GM12878 (cell line): ENCODE results near the gene CFAP58. TPM values are rescaled to one million over a fixed set of nuclear protein-coding genes. Genes with fewer than 3 reads are reported as not detected.

Experiments
- ATAC-seq: fragments of 200-7000 bp; cut with Tn5 transposase; 3 replicates; pipeline ENCODE4 v1.9.1; 2020; ENCODE audit warnings: mild to moderate bottlenecking, moderate library complexity
- BruUV-seq: library from RNA; stranded (reverse); fragments of 400-500 nt; replicated peaks from 2 replicates; lab custom pipeline; 2021; lab: Mats Ljungman, UMichigan
- CTCF ChIA-PET: fragments of 300-600 bp; sonication (Branson Sonifier 250); formaldehyde crosslinking; extraction: SDS; loops from one replicate; lab custom pipeline; 2021; ENCODE audit warnings: inconsistent platforms; lab: Yijun Ruan, JAX
- POLR2A ChIA-PET: fragments of 350-600 bp; formaldehyde crosslinking; extraction: SDS; loops from one replicate; lab custom pipeline; 2021; ENCODE audit warnings: inconsistent platforms; lab: Charles Lee
- RAD21 ChIA-PET: fragments of 300-600 bp; sonication (Branson Sonifier 250); formaldehyde crosslinking; loops from one replicate; lab custom pipeline; 2023; ENCODE audit warnings: antibody characterized with exemption; ENCODE audit not compliant: unreplicated experiment; lab: Charles Lee
- SMC1A ChIA-PET: fragments of 300-600 bp; sonication (Branson Sonifier 250); formaldehyde crosslinking; loops from one replicate; lab custom pipeline; 2023; ENCODE audit not compliant: unreplicated experiment, uncharacterized antibody; lab: Charles Lee
- DNase-seq: peaks from one replicate; pipeline ENCODE4 v3.0.0-alpha.2; 2011; ENCODE audit warnings: low read depth, low spot score
- FAIRE-seq: peaks from 3 replicates; lab custom pipeline; 2011; peaks lifted over from hg19 to GRCh38; lab: Jason Lieb, UNC
- H2AFZ ChIP-seq: 2 replicates; pipeline ENCODE4 v1.6.0; 2011; ENCODE audit warnings: low read depth, low read length, control low read depth; ENCODE audit not compliant: control insufficient read depth
- H3K27ac ChIP-seq: 2 replicates; pipeline ENCODE4 v1.5.1; 2011; ENCODE audit warnings: control low read depth; ENCODE audit not compliant: control insufficient read depth, insufficient read depth
- H3K27me3 ChIP-seq, 2 experiments: replicated peaks in 1 of 2; 2 replicates each; pipeline versions ENCODE4 v1.6.0 to v1.6.1; 2011; ENCODE audit warnings: low read length in 1 of 2; ENCODE audit not compliant: control insufficient read depth in 2 of 2, insufficient read depth in 2 of 2
- H3K36me3 ChIP-seq, 2 experiments: 2 replicates each; pipeline ENCODE4 v1.5.1; 2011; ENCODE audit warnings: low read length in 1 of 2; ENCODE audit not compliant: control insufficient read depth in 2 of 2, insufficient read depth in 2 of 2
- H3K4me1 ChIP-seq: 2 replicates; pipeline ENCODE4 v1.6.1; 2011; ENCODE audit warnings: mild to moderate bottlenecking, low read length, moderate library complexity, mixed read lengths; ENCODE audit not compliant: control insufficient read depth, insufficient read depth
- H3K4me2 ChIP-seq: 2 replicates; pipeline ENCODE4 v1.6.0; 2011; ENCODE audit warnings: control low read depth; ENCODE audit not compliant: control insufficient read depth, insufficient read depth
- H3K4me3 ChIP-seq: fragments of 200-600 bp; sonication (generic); 2 replicates; pipeline ENCODE4 v1.5.1; 2016
- H3K79me2 ChIP-seq: 2 replicates; pipeline ENCODE4 v1.6.0; 2011; ENCODE audit warnings: low read length; ENCODE audit not compliant: control insufficient read depth, insufficient read depth
- H3K9ac ChIP-seq: 2 replicates; pipeline ENCODE4 v1.8.0; 2011; ENCODE audit warnings: low read length, control low read depth, mixed read lengths; ENCODE audit not compliant: control insufficient read depth, insufficient read depth
- H3K9me3 ChIP-seq: replicated peaks from 3 replicates; pipeline ENCODE4 v1.5.1; 2011; ENCODE audit warnings: mild to moderate bottlenecking, low read length; ENCODE audit not compliant: control insufficient read depth, insufficient read depth
- H4K20me1 ChIP-seq: 2 replicates; pipeline ENCODE4 v1.6.0; 2011; ENCODE audit not compliant: control insufficient read depth, insufficient read depth
- CBFB ChIP-seq: IDR thresholded peaks from 2 replicates; pipeline ENCODE4 v1.6.1; 2016; ENCODE audit warnings: antibody characterized with exemption, low read depth
- CHD4 ChIP-seq: fragments of 200-600 bp; sonication (generic); IDR thresholded peaks from 2 replicates; pipeline ENCODE4 v1.6.1; 2016; ENCODE audit warnings: mild to moderate bottlenecking
- EP300 ChIP-seq, 2 experiments: fragments of 150-350 bp in 1 of 2; IDR thresholded peaks; 2 replicates each; pipeline ENCODE4 v1.6.1; 2011 to 2012; ENCODE audit warnings: low read depth in 2 of 2, low read length in 2 of 2, borderline replicate concordance in 1 of 2, improper control_type of control experiment in 1 of 2, inconsistent platforms in 1 of 2; ENCODE audit not compliant: control insufficient read depth in 1 of 2
- JUNB ChIP-seq: IDR thresholded peaks from 2 replicates; pipeline ENCODE4 v1.6.1; 2016; ENCODE audit warnings: antibody characterized with exemption, mild to moderate bottlenecking
- NR2C2 ChIP-seq: IDR thresholded peaks from 2 replicates; pipeline ENCODE4 v1.6.1; 2011; ENCODE audit warnings: borderline replicate concordance, low read depth; ENCODE audit not compliant: control insufficient read depth, insufficient read length
- STAT3 ChIP-seq: IDR thresholded peaks from 2 replicates; pipeline ENCODE4 v1.6.1; 2011; ENCODE audit warnings: low read depth, low read length, improper control_type of control experiment
- WGBS: methylation state at CpG from one replicate; pipeline ENCODE4 v1.1.6; 2016; ENCODE audit warnings: low lambda C conversion rate; ENCODE audit not compliant: insufficient replicate concordance, insufficient coverage; ENCODE audit errors: missing lambda C conversion rate; 5-methylcytosine and 5-hydroxymethylcytosine counted together
- in situ Hi-C: fragments of 300-500 bp; cut with MboI; formaldehyde crosslinking; loops from 9 replicates; pipeline ENCODE4 v1.14.3; 2018; ENCODE audit warnings: mixed read lengths
- intact Hi-C: fragments of 100-400 bp; cut with micrococcal nuclease; formaldehyde crosslinking; loops from one replicate; pipeline ENCODE4 v1.14.2; 2022; ENCODE audit not compliant: unreplicated experiment
- polyA plus RNA-seq, 11 experiments: library from polyadenylated mRNA; depleted of rRNA in 4 of 11; unstranded in 6 of 11; stranded (reverse) in 5 of 11; fragments of >200 nt; fragmentation: Nextera tagmentation in 4 of 11; fragmentation: Illumina TruSeq in 1 of 11; extraction: Ambion mirVana in 4 of 11; extraction: Trizol in 1 of 11; gene quantifications; 1 replicate in 1 of 11; 2 replicates in 10 of 11; pipeline versions ENCODE4 v1.2.1 to v1.2.3, GENCODE V29; 2011 to 2016; ENCODE audit warnings: inconsistent platforms in 2 of 11, missing spikeins in 2 of 11, low read depth in 1 of 11
- total RNA-seq, 4 experiments: library from RNA; depleted of rRNA in 3 of 4; stranded (reverse); fragments of >200 nt in 3 of 4; fragmentation: Illumina TruSeq in 1 of 4; extraction: Trizol in 1 of 4; gene quantifications; 2 replicates each; pipeline versions ENCODE4 v1.2.1 to v1.2.3, GENCODE V29; 2013 to 2021
- TF ChIP-seq, protein P1 (sequence below): IDR thresholded peaks from 2 replicates; pipeline ENCODE4 v1.6.1; 2012; ENCODE audit warnings: low read depth, low read length, improper control_type of control experiment
- TF ChIP-seq, protein P2 (sequence below): IDR thresholded peaks from 2 replicates; pipeline ENCODE4 v1.6.1; 2012; ENCODE audit warnings: improper control_type of control experiment, low read depth, low read length; ENCODE audit not compliant: insufficient replicate concordance
- TF ChIP-seq, protein P3 (sequence below), 3 experiments: IDR thresholded peaks in 2 of 3; conservative IDR thresholded peaks in 1 of 3; 2 replicates each; pipeline ENCODE4 v1.5.1; 2011; ENCODE audit warnings: low read depth in 3 of 3, low read length in 3 of 3, mild to moderate bottlenecking in 3 of 3, control low read depth in 2 of 3, moderate library complexity in 2 of 3, inconsistent platforms in 1 of 3, mixed read lengths in 1 of 3; ENCODE audit not compliant: control insufficient read depth in 2 of 3, insufficient read depth in 1 of 3; ENCODE audit errors: extremely low read depth in 1 of 3
- TF ChIP-seq, protein P4 (sequence below): fragments of 450-650 bp; IDR thresholded peaks from 2 replicates; pipeline ENCODE4 v1.6.1; 2017; ENCODE audit warnings: mild to moderate bottlenecking

Gene CFAP58
- total and polyA plus RNA-seq, 10 of the 15 experiments (the other 5 are each of a cell fraction or from before 2014, with no cell fraction given), result 0.03 to 0.35 (median 0.21) TPM

DNA sequence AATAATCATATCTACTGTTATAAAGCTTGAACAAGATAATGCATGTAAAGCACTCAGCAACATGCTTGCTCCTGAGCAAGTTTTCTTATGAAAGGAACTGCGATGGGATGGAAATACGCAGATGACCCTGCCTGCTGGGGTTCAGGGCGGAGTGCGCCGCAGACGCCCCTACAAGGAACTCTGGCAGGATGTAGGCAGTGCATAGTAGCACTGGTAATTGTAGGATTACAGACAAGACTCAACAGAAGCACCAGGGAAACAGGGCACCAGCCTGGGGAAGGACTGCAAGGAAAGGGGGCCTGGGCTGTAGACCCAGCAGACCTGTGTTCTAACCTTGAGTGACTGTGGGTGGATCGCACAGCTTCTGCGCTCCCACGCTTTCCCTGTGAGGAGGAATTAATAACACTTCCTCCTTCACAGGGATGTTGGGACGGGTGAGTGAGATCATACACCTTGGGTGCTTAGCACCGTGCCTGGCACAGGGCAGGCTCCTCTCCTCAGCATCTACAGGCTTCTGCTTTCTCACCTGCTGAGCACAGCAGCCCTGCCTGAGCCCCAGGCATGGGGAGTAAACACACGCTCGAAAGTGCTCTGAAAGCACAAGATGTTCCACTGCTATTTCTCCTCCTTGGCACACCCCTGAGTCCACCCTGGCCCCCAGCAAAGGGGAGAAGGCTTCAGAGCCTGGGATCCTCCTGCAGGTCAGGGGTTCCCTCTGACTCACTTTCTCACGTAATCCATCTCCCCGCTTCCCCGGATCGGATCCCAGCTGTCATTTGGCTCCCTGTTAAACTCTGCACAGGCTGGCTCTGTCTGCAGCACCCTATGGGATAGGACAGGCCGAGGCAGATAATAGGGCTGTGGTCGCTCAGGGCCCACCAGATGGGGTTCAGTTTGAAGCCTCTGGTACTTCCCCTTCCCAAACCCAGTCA, 34.6 kb upstream of the CFAP58 start:
- RAD21 ChIA-PET, result no interaction called here
- no peak overlapping the region for H3K4me3 ChIP-seq
- no peak overlapping the region for H3K9ac ChIP-seq
- in situ Hi-C loops, result no loop called here
- H3K9me3 ChIP-seq, result no peaks in the 10 kb centered on the region
- BruUV-seq, result no TSS peak
- H3K36me3 ChIP-seq, result peaks cover 8 to 25% of the 10 kb centered on the region in 2 experiments
- H3K4me2 ChIP-seq, result no peak overlapping the region
- no peaks in the 10 kb centered on the region for H3K27me3 ChIP-seq
- DNase-seq (no peak), FAIRE-seq (no peak), ATAC-seq (no peak)
- peaks cover 15% of the 10 kb centered on the region for H3K79me2 ChIP-seq
- H3K4me1 ChIP-seq, result peaks cover 27% of the 10 kb centered on the region
- H2AFZ ChIP-seq, result no peak overlapping the region
- SMC1A ChIA-PET, result no interaction called here
- POLR2A ChIA-PET, result interaction anchor here (1.5 kb wide), 1 partner anchor 17 kb away, joined by 5 read pairs; no protein-coding TSS in a partner anchor
- no peak overlapping the region for H3K27ac ChIP-seq
- peaks cover 5% of the 10 kb centered on the region; the same call in 1 of the 2 replicates for H4K20me1 ChIP-seq
- CTCF ChIA-PET, result interaction anchor here (1.2 to 3.2 kb wide), 2 partner anchors 12 to 28 kb away, joined by 5 to 23 read pairs; no protein-coding TSS in a partner anchor
- WGBS, result 93% methylated on average over 19 of the region's 19 CpGs
- intact Hi-C loops, result no loop called here
- TF ChIP-seq CBFB (no peak), NR2C2 (no peak), CHD4 (no peak), EP300 (IDR thresholded peaks at IDR 0.05; ENCODE audit: borderline replicate concordance in 1 of 2, control insufficient read depth in 1 of 2, low read depth in 2 of 2, low read length in 2 of 2) (no peak), STAT3 (no peak), JUNB (no peak)
- TF ChIP-seq, protein P1, sequence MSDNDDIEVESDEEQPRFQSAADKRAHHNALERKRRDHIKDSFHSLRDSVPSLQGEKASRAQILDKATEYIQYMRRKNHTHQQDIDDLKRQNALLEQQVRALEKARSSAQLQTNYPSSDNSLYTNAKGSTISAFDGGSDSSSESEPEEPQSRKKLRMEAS, result no peak
- TF ChIP-seq, protein P2, sequence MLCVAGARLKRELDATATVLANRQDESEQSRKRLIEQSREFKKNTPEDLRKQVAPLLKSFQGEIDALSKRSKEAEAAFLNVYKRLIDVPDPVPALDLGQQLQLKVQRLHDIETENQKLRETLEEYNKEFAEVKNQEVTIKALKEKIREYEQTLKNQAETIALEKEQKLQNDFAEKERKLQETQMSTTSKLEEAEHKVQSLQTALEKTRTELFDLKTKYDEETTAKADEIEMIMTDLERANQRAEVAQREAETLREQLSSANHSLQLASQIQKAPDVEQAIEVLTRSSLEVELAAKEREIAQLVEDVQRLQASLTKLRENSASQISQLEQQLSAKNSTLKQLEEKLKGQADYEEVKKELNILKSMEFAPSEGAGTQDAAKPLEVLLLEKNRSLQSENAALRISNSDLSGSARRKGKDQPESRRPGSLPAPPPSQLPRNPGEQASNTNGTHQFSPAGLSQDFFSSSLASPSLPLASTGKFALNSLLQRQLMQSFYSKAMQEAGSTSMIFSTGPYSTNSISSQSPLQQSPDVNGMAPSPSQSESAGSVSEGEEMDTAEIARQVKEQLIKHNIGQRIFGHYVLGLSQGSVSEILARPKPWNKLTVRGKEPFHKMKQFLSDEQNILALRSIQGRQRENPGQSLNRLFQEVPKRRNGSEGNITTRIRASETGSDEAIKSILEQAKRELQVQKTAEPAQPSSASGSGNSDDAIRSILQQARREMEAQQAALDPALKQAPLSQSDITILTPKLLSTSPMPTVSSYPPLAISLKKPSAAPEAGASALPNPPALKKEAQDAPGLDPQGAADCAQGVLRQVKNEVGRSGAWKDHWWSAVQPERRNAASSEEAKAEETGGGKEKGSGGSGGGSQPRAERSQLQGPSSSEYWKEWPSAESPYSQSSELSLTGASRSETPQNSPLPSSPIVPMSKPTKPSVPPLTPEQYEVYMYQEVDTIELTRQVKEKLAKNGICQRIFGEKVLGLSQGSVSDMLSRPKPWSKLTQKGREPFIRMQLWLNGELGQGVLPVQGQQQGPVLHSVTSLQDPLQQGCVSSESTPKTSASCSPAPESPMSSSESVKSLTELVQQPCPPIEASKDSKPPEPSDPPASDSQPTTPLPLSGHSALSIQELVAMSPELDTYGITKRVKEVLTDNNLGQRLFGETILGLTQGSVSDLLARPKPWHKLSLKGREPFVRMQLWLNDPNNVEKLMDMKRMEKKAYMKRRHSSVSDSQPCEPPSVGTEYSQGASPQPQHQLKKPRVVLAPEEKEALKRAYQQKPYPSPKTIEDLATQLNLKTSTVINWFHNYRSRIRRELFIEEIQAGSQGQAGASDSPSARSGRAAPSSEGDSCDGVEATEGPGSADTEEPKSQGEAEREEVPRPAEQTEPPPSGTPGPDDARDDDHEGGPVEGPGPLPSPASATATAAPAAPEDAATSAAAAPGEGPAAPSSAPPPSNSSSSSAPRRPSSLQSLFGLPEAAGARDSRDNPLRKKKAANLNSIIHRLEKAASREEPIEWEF, result no peak
- TF ChIP-seq, protein P3, sequence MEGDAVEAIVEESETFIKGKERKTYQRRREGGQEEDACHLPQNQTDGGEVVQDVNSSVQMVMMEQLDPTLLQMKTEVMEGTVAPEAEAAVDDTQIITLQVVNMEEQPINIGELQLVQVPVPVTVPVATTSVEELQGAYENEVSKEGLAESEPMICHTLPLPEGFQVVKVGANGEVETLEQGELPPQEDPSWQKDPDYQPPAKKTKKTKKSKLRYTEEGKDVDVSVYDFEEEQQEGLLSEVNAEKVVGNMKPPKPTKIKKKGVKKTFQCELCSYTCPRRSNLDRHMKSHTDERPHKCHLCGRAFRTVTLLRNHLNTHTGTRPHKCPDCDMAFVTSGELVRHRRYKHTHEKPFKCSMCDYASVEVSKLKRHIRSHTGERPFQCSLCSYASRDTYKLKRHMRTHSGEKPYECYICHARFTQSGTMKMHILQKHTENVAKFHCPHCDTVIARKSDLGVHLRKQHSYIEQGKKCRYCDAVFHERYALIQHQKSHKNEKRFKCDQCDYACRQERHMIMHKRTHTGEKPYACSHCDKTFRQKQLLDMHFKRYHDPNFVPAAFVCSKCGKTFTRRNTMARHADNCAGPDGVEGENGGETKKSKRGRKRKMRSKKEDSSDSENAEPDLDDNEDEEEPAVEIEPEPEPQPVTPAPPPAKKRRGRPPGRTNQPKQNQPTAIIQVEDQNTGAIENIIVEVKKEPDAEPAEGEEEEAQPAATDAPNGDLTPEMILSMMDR (IDR thresholded peaks at IDR 0.05 in 2 of 3, conservative IDR thresholded peaks at IDR 0.05 in 1 of 3; ENCODE audit: control insufficient read depth in 2 of 3, extremely low read depth in 1 of 3, insufficient read depth in 1 of 3, low read depth in 3 of 3, low read length in 3 of 3), result no peak
- TF ChIP-seq, protein P4, sequence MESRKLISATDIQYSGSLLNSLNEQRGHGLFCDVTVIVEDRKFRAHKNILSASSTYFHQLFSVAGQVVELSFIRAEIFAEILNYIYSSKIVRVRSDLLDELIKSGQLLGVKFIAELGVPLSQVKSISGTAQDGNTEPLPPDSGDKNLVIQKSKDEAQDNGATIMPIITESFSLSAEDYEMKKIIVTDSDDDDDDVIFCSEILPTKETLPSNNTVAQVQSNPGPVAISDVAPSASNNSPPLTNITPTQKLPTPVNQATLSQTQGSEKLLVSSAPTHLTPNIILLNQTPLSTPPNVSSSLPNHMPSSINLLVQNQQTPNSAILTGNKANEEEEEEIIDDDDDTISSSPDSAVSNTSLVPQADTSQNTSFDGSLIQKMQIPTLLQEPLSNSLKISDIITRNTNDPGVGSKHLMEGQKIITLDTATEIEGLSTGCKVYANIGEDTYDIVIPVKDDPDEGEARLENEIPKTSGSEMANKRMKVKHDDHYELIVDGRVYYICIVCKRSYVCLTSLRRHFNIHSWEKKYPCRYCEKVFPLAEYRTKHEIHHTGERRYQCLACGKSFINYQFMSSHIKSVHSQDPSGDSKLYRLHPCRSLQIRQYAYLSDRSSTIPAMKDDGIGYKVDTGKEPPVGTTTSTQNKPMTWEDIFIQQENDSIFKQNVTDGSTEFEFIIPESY, result no peak
